Measurements from ENCODE around the gene CTXND1.

GRCh38 chr15:80152180-80152895, 99.7 kb downstream of the CTXND1 start:
- TF ChIP-seq CTCF (conservative IDR thresholded peaks at IDR 0.05; ENCODE audit: low read depth, low read length) (no peak), POLR2A (IDR thresholded peaks at IDR 0.05; ENCODE audit: low read depth, low read length) (no peak; the same call in 1 of the 2 replicates), SMC3 (IDR thresholded peaks at IDR 0.05; ENCODE audit: low read depth, low read length) (no peak), MXI1 (IDR thresholded peaks at IDR 0.05; ENCODE audit: borderline replicate concordance, low read depth, low read length) (peak; percentile 69; the same call in 1 of the 2 replicates), CEBPB (IDR thresholded peaks at IDR 0.05; ENCODE audit: low read depth, low read length) (no peak), MAZ (IDR thresholded peaks at IDR 0.05; ENCODE audit: borderline replicate concordance, low read depth, low read length) (peak; percentile 79; the same call in 1 of the 2 replicates)

Data from IMR-90 (cell line).